ENCODE measurements around the gene FOXD4L1.
"Not testable (repeated sequence)": the region's sequence is repeated elsewhere in the genome, so short reads cannot be mapped to it uniquely, and the experiment has no call there.

DNA sequence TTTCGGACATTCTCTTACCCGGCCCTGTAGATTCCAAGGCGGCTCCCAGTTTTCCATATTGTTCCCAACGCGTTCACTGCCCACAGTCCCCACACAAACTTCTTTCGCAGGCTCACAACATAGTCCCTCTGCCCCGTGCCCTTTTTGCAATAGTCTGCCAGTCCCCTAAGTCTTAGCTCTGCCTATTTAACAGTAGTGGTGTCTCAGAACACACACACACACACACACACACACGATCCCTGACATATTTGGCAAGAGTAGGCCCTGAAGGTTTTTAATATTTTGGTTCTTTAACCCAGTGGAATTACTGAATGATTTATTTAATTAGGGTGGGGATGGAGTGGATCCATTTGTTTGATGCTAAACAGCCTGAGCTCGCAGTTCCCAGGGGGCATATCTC, 44.1 kb downstream of the FOXD4L1 start:
- TF ChIP-seq POLR2A (IDR thresholded peaks at IDR 0.05): not testable (repeated sequence)
- TF ChIP-seq, protein P1, sequence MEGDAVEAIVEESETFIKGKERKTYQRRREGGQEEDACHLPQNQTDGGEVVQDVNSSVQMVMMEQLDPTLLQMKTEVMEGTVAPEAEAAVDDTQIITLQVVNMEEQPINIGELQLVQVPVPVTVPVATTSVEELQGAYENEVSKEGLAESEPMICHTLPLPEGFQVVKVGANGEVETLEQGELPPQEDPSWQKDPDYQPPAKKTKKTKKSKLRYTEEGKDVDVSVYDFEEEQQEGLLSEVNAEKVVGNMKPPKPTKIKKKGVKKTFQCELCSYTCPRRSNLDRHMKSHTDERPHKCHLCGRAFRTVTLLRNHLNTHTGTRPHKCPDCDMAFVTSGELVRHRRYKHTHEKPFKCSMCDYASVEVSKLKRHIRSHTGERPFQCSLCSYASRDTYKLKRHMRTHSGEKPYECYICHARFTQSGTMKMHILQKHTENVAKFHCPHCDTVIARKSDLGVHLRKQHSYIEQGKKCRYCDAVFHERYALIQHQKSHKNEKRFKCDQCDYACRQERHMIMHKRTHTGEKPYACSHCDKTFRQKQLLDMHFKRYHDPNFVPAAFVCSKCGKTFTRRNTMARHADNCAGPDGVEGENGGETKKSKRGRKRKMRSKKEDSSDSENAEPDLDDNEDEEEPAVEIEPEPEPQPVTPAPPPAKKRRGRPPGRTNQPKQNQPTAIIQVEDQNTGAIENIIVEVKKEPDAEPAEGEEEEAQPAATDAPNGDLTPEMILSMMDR (IDR thresholded peaks at IDR 0.05): not testable (repeated sequence)
